ENCODE data around the gene TMEM238. TPM values are rescaled to one million over a fixed set of nuclear protein-coding genes. Genes with fewer than 3 reads are reported as not detected.

TMEM238 gene
- total RNA-seq, 2 donors from 2014 or later, result 1.2 TPM; not detected in 1

DNA sequence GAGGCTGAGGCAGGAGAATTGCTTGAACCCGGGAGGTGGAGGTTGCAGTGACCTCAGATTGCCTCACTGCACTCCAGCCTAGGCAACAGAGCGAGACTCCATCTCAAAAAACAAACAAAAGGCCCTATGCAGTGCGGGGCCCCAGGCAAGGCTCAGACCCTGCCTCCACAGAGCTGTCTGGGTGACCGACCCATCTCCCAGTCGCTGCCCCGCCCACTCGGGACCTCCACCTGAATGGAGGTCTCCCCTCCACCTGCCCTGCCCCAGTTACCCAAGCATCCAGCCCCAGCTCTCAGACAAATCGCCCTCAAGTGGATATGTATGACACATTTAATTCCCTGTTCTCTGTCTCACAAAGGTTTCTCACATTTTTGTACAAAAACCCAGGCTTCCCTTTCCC lies 18.8 kb downstream of the TMEM238 start:
- TF ChIP-seq CTCF (IDR thresholded peaks at IDR 0.05), result no peak
- no peaks in the 10 kb centered on the region for H3K9me3 ChIP-seq
- H3K36me3 ChIP-seq, result no peaks in the 10 kb centered on the region
- DNase-seq (ENCODE audit: low spot score), result no peak
- peaks cover 0 to 14% of the 10 kb centered on the region in 2 donors for H3K4me1 ChIP-seq
- peaks cover 12 to 21% of the 10 kb centered on the region in 2 donors for H3K27me3 ChIP-seq
- no peak overlapping the region for H3K27ac ChIP-seq
- no peak overlapping the region for H3K4me3 ChIP-seq

DNA sequence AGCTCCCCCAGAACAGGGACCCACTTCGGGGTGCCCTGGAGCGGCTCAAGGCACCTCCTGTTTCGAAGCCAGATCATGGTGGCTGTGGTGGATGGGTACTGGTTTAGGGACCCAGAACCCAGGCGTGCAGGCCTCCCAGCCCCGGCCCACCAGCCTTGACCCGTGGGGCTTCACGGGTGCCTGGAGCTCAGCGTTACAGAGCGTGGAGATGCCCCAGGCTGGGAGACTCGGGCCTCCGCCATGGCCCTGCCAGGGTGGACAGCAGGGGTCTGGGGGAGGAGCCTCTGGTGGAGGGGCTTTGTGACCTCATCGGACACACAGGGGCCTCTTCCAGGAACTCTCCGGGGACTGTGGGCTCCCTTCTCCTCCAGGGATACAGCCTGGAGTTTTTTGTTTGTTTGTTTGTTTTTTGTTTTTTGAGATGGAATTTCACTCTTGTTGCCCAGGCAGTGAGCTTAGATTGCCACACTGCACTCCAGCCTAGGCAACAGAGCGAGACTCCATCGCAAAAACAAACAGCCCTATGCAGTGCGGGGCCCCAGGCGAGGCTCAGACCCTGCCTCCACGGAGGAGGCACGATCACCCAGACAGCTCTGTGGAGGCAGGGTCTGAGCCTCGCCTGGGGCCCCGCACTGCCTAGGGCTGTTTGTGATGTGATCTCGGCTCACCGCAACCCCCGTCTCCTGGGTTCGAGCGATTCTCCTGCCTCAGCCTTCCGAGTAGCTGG lies 20.9 kb downstream of the TMEM238 start, which contains the start of gene GARIN5B:
Gene GARIN5B (minus strand): TSS at position 271 of the 727 bp plus-strand sequence. CDS start 194 bp downstream, at position 77.
- Histone ChIP-seq H3K9me3 (no peaks in the 10 kb centered on the region), H3K4me1 (no peaks in the 10 kb centered on the region), H3K4me3 (no peak within 1 kb of the TSS), H3K27ac (no peak within 1 kb of the TSS), H3K27me3 (peaks cover under 1 to 2% of the 10 kb centered on the region in 2 donors), H3K36me3 (no peaks in the 10 kb centered on the region)
- DNase-seq (ENCODE audit: low spot score), result no peak
- no peak for TF ChIP-seq CTCF (IDR thresholded peaks at IDR 0.05)

GRCh38 chr19:55362174-55362989 lies 21.7 kb downstream of the TMEM238 start:
- Histone ChIP-seq H3K27ac (no peak overlapping the region), H3K4me1 (no peaks in the 10 kb centered on the region), H3K27me3 (no peaks in the 10 kb centered on the region), H3K4me3 (no peak overlapping the region), H3K9me3 (no peaks in the 10 kb centered on the region), H3K36me3 (no peaks in the 10 kb centered on the region)
- no peak for TF ChIP-seq CTCF (IDR thresholded peaks at IDR 0.05)
- DNase-seq (ENCODE audit: low spot score), result no peak

DNA sequence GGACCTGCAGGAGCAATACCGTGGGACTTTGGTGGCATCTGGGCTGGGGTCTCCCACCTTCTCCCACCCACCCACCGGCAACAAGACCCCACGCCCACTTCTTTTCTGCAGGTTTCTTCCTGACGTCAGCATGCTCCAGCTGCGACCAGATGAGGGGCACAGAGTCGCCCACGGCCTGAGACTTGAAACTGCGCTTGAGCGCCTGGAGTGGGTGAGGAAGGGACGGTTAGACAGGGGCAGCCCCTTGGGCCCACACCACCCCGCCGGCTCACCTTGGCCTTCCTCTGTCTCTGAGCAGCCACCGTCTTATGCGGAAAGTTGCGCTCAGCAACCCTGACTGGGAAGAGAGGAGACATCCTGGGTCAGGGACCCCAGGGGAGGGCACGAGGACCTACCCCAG lies 23.2 kb downstream of the TMEM238 start:
- no peak overlapping the region for H3K27ac ChIP-seq
- DNase-seq (ENCODE audit: low spot score), result no peak
- no peak overlapping the region for H3K4me3 ChIP-seq
- no peaks in the 10 kb centered on the region for H3K4me1 ChIP-seq
- no peak for TF ChIP-seq CTCF (IDR thresholded peaks at IDR 0.05)
- no peaks in the 10 kb centered on the region for H3K27me3 ChIP-seq
- no peaks in the 10 kb centered on the region for H3K36me3 ChIP-seq
- no peaks in the 10 kb centered on the region for H3K9me3 ChIP-seq

GRCh38 chr19:55358943-55359908 lies 24.9 kb downstream of the TMEM238 start:
- TF ChIP-seq CTCF (IDR thresholded peaks at IDR 0.05), result no peak
- no peak overlapping the region for H3K4me3 ChIP-seq
- no peaks in the 10 kb centered on the region for H3K9me3 ChIP-seq
- no peak for DNase-seq (ENCODE audit: low spot score)
- H3K4me1 ChIP-seq, result peaks cover 0 to 10% of the 10 kb centered on the region in 2 donors
- H3K36me3 ChIP-seq, result no peaks in the 10 kb centered on the region
- peaks cover 0 to 6% of the 10 kb centered on the region in 2 donors for H3K27me3 ChIP-seq
- no peak overlapping the region for H3K27ac ChIP-seq

All from right atrium auricular region (tissue), 2 donors.